ENCODE data around the gene ABHD8.
A peak's percentile ranks its signal among the peaks of the same experiment; 100 is the strongest.
"Not testable (repeated sequence)": the region's sequence is repeated elsewhere in the genome, so short reads cannot be mapped to it uniquely, and the experiment has no call there.

Gene ABHD8

GRCh38 chr19:17296976-17297375 is 6.2 kb downstream of the ABHD8 start:
- DNase-seq (ENCODE audit: low spot score) = no peak

DNA sequence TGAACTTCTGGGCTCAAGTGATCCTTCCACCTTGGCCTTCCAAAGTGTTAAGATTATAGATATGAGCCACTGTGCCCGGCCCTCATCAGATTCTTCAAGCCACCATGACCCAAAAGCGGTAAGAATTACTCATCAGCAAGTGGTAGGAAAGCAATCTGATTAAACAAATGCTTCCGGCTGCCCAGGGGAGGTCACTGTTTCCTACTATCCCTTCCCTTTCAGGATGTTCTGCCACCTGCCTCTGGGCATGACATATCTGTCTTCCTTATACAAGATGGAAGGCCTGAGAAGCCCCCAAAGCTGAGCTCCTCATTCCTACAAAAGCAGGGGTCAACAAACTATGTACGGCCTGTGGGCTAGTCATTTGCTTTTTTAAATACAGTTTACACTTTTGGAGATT is 7.0 kb downstream of the ABHD8 start:
- DNase-seq (ENCODE audit: low spot score) = peak; percentile 19

DNA sequence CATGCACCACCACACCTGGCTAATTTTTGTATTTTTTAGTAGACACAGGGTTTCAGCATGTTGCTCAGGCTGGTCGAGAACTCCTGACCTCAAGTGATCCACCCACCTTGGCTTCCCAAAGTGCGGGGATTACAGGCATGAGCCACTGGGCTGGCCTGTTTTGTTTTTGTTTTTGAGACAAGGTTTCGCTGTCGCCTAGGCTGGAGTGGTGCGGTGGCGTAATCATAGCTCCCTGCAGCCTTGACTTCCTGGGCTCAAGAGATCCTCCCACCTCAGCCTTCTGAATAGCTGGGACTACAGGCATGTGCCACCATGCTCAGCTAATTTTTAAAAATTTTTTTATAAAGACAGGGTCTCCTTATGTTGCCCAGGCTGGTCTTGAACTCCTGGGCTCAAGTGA is 7.7 kb downstream of the ABHD8 start:
- DNase-seq (ENCODE audit: low spot score) = not testable (repeated sequence)

GRCh38 chr19:17294051-17294891 is 9.0 kb downstream of the ABHD8 start:
- DNase-seq (ENCODE audit: low spot score) = peak; percentile 60

DNA sequence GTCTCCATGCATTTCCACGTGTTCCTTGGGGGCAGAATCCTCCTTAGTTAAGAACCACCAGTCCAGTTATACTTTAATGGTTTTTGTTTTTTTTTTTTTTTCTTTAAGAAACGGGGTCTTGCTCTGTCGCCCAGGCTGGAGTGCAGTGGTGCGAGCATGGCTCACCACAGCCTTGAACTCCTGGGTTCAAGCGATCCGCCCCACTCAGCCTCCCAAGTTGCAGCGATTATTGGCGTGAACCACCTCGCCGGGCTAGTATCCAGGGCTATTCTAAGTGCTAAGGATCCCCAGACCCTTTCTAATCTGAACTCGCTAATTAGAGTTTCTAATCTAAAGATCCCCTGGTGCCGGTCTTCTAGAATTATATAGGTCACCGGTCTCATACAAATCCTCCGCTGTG is 9.6 kb downstream of the ABHD8 start:
- DNase-seq (ENCODE audit: low spot score) = no peak

- peak; percentile 86 for DNase-seq (ENCODE audit: low spot score)
Measured at GRCh38 chr19:17292301-17293074, 10.7 kb downstream of the ABHD8 start.

DNA sequence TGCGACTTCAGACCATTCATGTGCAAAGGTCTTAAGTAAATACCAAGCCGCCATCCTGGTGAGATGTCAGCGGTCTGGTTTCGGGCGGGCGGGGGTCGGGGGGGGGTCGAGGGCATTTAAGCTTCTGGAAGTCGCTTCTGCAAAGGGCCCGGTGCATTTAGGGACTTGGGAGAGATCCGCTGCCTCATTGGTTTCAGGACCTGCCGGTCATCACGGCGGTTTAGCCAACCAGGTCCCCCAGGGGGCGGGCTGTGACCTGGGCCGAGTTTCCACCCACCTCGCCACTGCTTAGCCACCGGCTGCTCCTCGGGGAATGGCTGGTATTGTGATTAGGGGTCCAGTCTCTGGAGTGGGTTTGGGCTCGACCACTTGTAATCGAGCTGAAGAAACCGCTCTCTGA is 13.7 kb downstream of the ABHD8 start:
- DNase-seq (ENCODE audit: low spot score) = peak; percentile 67

- DNase-seq (ENCODE audit: low spot score) = no peak
Measured at GRCh38 chr19:17286752-17287151, 16.5 kb downstream of the ABHD8 start.

GRCh38 chr19:17286263-17286662 is 17.0 kb downstream of the ABHD8 start:
- DNase-seq (ENCODE audit: low spot score) = no peak

- DNase-seq (ENCODE audit: low spot score) = no peak
Measured at GRCh38 chr19:17285415-17286135, 17.6 kb downstream of the ABHD8 start.

DNA sequence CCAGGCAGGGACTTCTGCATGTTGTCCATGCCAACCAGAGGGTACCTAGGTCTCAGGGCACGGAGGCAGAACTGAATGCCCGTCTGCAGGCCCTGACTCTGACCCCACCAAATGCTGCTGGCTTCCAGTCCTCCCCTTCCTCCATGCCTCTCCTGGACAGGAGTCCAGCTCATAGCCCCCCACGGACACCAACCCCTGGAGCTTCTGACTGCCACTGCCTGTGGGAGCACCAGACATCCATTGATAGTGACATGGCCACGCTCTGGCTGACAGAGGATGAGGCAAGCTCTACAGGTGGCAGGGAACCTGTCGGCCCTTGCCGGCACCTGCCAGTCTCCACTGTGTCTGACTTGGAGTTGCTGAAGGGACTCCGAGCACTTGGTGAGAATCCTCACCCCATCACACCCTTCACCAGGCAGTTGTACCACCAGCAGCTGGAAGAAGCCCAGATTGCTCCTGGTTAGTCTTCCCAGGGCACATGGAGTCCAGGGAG is 19.7 kb downstream of the ABHD8 start:
- DNase-seq (ENCODE audit: low spot score) = no peak

GRCh38 chr19:17282488-17283125 is 20.6 kb downstream of the ABHD8 start:
- DNase-seq (ENCODE audit: low spot score) = peak; percentile 80

DNA sequence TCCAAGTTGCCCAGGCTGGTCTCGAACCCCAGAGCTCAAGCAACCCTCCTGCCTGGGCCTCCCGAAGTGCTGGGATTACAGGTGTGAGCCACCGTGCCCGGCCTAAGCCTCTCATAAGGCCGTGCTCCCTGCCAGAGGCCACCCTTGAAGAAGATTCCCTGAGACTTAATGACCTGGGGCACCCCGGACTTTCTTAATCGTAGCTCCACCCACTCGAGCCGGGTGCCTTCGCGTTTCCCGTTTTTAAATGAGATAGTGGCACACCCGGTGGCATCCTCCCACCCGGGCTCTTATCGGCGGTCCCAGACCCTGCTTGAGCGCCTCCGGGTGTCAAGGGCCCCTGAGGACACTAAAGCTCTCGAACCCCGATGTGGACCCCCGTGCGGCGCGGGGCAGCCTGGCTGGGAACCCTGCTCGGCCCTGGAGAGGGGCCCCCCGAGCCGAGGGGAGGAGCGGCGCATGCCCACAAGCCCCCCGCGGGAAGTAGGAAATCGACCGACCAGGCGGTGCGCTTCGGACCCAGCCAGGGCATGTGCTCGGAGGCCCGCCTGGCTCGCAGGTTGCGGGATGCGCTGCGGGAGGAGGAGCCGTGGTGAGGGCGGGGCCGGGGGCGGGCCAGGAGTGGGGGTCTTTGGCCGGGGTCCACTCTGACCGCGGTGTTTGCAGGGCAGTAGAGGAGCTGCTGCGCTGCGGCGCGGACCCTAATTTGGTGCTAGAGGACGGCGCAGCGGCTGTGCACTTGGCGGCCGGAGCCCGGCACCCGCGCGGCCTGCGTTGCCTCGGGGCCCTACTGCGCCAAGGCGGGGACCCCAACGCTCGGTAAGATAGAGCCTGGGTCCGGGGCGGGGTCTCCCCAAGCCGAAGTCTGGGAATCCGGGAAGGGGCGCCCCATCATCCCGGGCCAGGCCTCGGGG is 21.6 kb downstream of the ABHD8 start, which contains the start of gene ANKLE1:
TSS of gene ANKLE1 (plus strand) at position 511 of the 914 bp plus-strand sequence. CDS start at position 531, 20 bp downstream.
- peak; percentile 37 for DNase-seq (ENCODE audit: low spot score)

DNA sequence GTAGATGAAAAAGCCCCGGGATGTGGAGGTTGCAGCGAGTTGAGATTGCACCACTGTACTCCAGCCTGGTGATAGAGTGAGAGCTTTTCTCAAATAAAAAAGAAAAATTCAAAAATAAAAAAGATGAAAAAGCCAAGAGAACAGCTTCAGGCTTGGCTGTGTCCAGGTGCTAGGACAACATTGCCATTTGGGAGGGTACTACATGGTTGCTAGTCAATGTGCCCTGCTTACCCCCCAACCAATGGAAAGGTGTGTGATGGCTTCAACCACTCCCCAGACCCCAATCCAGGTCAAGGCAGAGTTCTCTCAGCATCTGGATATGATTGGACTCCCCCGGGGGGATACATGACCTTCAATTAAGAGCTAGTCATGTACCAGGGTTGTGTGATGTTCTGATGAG is 23.8 kb downstream of the ABHD8 start:
- no peak for DNase-seq (ENCODE audit: low spot score)

GRCh38 chr19:17275441-17276175 is 27.6 kb downstream of the ABHD8 start:
- no peak for DNase-seq (ENCODE audit: low spot score)

DNA sequence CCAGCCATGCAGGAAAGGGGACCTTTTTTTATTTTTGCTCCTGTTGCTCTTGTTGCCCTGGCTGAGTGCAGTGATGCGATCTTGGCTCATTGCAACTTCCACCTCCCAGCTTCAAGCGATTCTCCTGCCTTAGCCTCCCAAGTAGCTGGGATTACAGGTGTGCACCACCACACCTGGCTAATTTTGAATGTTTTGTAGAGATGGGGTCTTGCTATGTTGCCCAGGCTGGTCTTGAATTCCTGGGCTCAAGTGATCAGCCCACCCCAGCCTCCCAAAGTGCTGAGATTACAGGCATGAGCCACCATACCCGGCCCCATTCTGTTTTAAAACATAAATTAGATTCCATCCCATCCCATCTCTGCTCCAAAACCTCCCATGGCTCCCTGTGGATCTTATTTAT is 28.3 kb downstream of the ABHD8 start:
- DNase-seq (ENCODE audit: low spot score) = not testable (repeated sequence)

DNA sequence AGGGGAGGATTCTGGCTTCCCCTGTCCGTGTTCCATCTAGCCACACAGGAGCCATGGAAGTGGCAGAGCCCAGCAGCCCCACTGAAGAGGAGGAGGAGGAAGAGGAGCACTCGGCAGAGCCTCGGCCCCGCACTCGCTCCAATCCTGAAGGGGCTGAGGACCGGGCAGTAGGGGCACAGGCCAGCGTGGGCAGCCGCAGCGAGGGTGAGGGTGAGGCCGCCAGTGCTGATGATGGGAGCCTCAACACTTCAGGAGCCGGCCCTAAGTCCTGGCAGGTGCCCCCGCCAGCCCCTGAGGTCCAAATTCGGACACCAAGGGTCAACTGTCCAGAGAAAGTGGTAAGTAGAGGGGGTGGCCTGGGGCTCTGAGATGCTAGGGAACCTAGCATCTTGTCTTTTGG is 34.5 kb downstream of the ABHD8 start:
- no peak for DNase-seq (ENCODE audit: low spot score)

DNA sequence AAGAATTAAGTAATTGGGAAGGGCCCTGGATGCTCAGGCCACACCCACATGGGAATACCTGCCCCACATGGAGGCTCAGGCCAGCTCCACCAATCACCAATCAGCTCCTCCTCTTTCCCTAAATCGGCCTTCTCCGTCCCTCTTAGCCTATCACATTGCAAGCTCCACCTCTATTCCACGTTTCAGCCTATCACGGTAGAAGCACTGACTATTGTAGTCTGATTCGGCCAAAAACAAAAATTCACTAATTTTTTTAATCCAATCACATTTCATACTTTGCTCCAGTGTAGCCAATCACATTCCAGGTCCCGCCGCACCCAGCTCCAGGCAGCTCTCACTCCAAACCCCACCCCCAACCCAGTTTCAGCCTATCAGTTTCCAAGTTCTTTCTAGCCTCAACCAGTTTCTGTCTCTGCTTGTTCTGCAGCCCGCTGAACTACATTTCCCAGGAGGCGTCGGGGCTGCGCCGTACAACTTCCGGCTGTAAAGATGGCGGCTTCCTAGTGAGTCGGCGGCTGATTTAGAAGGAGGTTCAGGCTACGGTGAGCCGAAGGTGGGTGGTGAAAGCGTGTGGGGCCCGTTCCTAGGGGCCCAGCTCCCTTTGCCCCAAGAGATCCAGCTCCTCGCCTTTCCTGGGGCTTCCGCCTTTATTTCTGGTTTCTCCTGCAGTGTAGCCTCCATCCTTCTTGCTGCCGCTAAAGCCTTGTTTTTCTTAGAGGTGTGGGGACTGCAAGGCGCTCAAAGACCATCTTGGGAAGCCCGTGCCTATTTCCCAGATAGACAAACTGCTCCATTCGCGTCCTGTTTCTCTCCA is 36.0 kb downstream of the ABHD8 start, which contains the start of gene BABAM1:
TSS of gene BABAM1 (plus strand) at position 469 of the 814 bp plus-strand sequence. CDS start 1,364 bp downstream, outside the sequence.
- peak; percentile 99 for DNase-seq (ENCODE audit: low spot score)

DNA sequence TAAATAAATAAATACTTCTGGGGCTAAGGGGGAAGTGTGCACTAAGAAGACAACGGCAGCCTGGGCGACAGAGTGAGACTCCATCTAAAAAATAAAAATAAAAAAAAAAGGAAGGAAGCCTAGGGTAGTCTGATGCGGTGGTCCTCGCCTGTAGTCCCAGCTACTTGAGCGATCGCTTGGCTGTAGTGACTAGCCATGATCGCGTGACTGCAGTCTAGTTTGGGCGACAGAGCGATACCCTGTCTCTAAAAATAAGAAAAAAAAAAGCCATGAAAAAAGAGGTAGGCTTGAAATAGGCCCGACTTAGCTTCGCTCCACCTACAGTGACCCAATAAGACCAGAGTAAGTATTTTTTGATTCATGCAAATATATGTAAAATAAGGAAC is 36.6 kb downstream of the ABHD8 start:
- DNase-seq (ENCODE audit: low spot score) = no peak
